HG03575 (cell line): ENCODE results near the gene NAA15.
"Not testable (repeated sequence)": the region's sequence is repeated elsewhere in the genome, so short reads cannot be mapped to it uniquely, and the experiment has no call there.

Source experiments
- ATAC-seq: cut with Tn5 transposase; IDR thresholded peaks from one replicate; pipeline ENCODE4 v1.9.1; 2021; ENCODE audit not compliant: unreplicated experiment, insufficient number of reproducible peaks, low FRiP score; ENCODE audit errors: extremely low read depth

NAA15 gene

GRCh38 chr4:139419388-139419914, 118.1 kb downstream of the NAA15 start:
- ATAC-seq = no peak

- ATAC-seq = no peak
Measured at GRCh38 chr4:139420652-139421051, 119.3 kb downstream of the NAA15 start.

- no peak for ATAC-seq
Measured at GRCh38 chr4:139436122-139436521, 134.8 kb downstream of the NAA15 start.

GRCh38 chr4:139438141-139438540, 136.8 kb downstream of the NAA15 start:
- no peak for ATAC-seq

GRCh38 chr4:139441029-139441428, 139.7 kb downstream of the NAA15 start:
- ATAC-seq = no peak

- ATAC-seq = no peak
Measured at GRCh38 chr4:139443661-139444060, 142.4 kb downstream of the NAA15 start.

GRCh38 chr4:139444881-139445280, 143.6 kb downstream of the NAA15 start:
- ATAC-seq = not testable (repeated sequence)

- ATAC-seq = not testable (repeated sequence)
Measured at GRCh38 chr4:139447078-139447477, 145.8 kb downstream of the NAA15 start.

- ATAC-seq = no peak
Measured at GRCh38 chr4:139450586-139450985, 149.3 kb downstream of the NAA15 start.

GRCh38 chr4:139451997-139452396, 150.7 kb downstream of the NAA15 start:
- ATAC-seq = no peak

GRCh38 chr4:139453041-139453370, 151.7 kb downstream of the NAA15 start:
- ATAC-seq = peak; percentile 38

- ATAC-seq = peak; percentile 67
Measured at GRCh38 chr4:139453371-139454110, 152.2 kb downstream of the NAA15 start.

GRCh38 chr4:139454111-139455045, 153.1 kb downstream of the NAA15 start, which contains the start of gene RAB33B:
Gene RAB33B, plus strand, starts transcription at chr4:139454121. Its CDS starts 75 bp downstream, at chr4:139454196.
- ATAC-seq = no peak

- no peak for ATAC-seq
Measured at GRCh38 chr4:139455126-139455538, 153.8 kb downstream of the NAA15 start.

GRCh38 chr4:139457318-139457717, 156.0 kb downstream of the NAA15 start:
- ATAC-seq = no peak

- no peak for ATAC-seq
Measured at GRCh38 chr4:139458543-139458942, 157.2 kb downstream of the NAA15 start.

GRCh38 chr4:139458999-139459398, 157.7 kb downstream of the NAA15 start:
- ATAC-seq = no peak

GRCh38 chr4:139460565-139460964, 159.3 kb downstream of the NAA15 start:
- ATAC-seq = no peak

GRCh38 chr4:139461022-139461628, 159.8 kb downstream of the NAA15 start:
- no peak for ATAC-seq
